HFFc6 (cell line): ENCODE measurements around the gene NIPAL3. TPM values are rescaled to one million over a fixed set of nuclear protein-coding genes. Genes with fewer than 3 reads are reported as not detected.

Experiments
- DNase-seq: peaks from one replicate; pipeline ENCODE4 v3.0.0-alpha.2; 2018
- H3K27ac Mint-ChIP-seq: 2 replicates; pipeline ENCODE4 v1.8.0; 2020; ENCODE audit warnings: mild to moderate bottlenecking, mixed read lengths
- H3K27me3 Mint-ChIP-seq: 2 replicates; pipeline ENCODE4 v1.8.0; 2021; ENCODE audit warnings: mild to moderate bottlenecking, moderate library complexity, mixed read lengths; ENCODE audit not compliant: insufficient read depth
- H3K36me3 Mint-ChIP-seq: 2 replicates; pipeline ENCODE4 v1.8.0; 2021; ENCODE audit warnings: low read depth, mixed read lengths
- H3K4me1 Mint-ChIP-seq: 2 replicates; pipeline ENCODE4 v1.8.0; 2020; ENCODE audit warnings: low read depth, mixed read lengths
- H3K4me3 Mint-ChIP-seq: 2 replicates; pipeline ENCODE4 v1.8.0; 2020; ENCODE audit warnings: mild to moderate bottlenecking, moderate library complexity, mixed read lengths
- H3K9me3 Mint-ChIP-seq: 2 replicates; pipeline ENCODE4 v1.8.0; 2020; ENCODE audit warnings: mild to moderate bottlenecking, mixed read lengths
- CTCF ChIP-seq: fragments of 200-600 bp; sonication (generic); IDR thresholded peaks from 2 replicates; pipeline ENCODE4 v1.5.0; 2021; ENCODE audit warnings: antibody characterized with exemption, mild to moderate bottlenecking
- total RNA-seq, 6 experiments: library from RNA; stranded (reverse); fragmentation: NEBNext Ultra II Directional; extraction: Animal tissue kit (Norgen Biotek cat#: 25700); gene quantifications; 2 replicates in 1 of 6; 3 replicates in 5 of 6; pipeline ENCODE4 v1.2.3, GENCODE V29; 2021

NIPAL3 gene
- total RNA-seq, 6 experiments from 2014 or later: 97.8 to 164 (median 107) TPM

DNA sequence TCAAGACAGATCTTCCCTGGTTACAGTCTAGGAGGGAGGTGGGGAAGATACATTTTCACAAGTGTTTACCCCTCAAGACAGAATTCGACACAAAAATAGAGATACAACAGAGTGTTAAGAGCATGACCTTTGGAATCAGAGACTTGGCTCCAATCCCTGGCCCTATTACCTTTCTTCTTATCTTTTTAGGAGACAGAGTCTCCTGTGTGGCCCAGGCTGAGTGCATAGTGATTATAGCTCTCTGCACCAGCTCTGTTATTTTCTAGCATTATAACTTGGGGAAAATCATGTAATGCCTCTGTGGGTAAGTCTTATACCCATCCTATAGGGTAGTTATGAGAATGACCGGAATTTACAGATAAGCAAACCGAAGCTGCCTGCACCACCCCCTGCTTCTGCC, 9.8 kb downstream of the NIPAL3 start:
- H3K4me1 Mint-ChIP-seq: no peaks in the 10 kb centered on the region; the same call in 1 of the 2 replicates
- peak overlapping the region; percentile 20; the same call in 1 of the 2 replicates for H3K27ac Mint-ChIP-seq
- TF ChIP-seq CTCF: no peak
- H3K9me3 Mint-ChIP-seq: no peaks in the 10 kb centered on the region
- H3K4me3 Mint-ChIP-seq: no peak overlapping the region
- DNase-seq: no peak
- H3K36me3 Mint-ChIP-seq: peaks cover 56% of the 10 kb centered on the region
- H3K27me3 Mint-ChIP-seq: no peaks in the 10 kb centered on the region

DNA sequence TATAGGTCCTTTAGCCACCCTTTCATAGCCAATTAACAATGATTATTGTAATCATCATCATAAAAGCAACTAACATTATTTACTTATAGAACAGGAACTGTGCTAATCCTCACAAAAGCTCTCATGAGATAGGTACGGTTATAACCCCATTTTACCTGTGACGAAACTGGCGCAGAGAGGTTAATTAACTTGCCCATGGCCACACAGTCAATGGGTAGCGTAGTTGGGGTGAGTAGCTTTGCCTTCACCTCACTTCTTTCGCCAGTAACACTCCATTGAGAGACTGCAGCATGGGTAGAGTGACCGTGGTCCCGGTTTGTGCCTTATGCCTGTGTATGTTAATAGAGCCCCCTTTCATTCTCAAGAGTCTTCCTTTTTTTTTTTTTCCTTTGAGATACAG, 10.3 kb downstream of the NIPAL3 start:
- Mint-ChIP-seq H3K27ac (no peak overlapping the region), H3K27me3 (no peaks in the 10 kb centered on the region), H3K4me1 (no peaks in the 10 kb centered on the region; the same call in 1 of the 2 replicates), H3K4me3 (no peak overlapping the region), H3K36me3 (peaks cover 55% of the 10 kb centered on the region), H3K9me3 (no peaks in the 10 kb centered on the region)
- no peak for TF ChIP-seq CTCF
- no peak for DNase-seq

DNA sequence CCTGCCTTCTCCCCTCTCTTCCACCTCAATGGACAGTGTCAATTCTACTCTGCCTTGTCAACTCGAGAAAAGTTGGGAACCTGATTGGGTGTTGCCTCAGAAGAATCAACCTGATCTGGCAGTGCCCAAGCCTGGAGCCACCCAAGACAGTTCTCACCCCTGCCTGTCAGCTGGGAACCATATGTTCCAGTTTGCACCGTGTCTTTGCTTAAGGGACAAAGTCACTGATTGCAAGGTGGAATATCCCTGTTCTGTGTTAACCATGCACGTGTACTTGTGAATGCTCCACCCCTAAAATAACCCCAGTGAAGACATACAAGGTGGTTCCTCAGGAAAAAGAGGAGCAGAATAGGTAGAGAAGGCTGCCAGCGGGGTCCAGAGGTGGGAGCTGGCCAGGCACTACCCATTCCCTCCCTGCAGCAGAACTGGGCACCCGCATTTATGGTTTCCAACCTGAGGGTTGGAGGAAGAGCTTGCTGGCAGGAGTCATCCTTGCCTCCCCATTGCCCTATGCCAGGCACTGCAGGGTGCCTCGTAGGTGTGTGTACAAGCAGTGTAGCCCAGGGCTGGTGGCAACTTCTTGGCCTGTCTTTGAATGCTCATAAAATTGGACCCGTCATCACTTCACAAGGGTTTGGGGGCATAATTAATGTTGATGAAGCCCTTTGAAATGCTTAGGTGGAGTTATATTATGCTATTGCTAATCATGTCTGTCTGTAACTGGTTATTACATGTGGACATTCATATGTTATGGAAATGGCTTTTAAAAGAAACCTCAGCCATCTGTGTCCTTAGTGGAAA, 11.3 kb downstream of the NIPAL3 start:
- Mint-ChIP-seq H3K36me3 (peaks cover 44% of the 10 kb centered on the region), H3K4me3 (no peak overlapping the region), H3K9me3 (no peaks in the 10 kb centered on the region), H3K27ac (no peak overlapping the region), H3K27me3 (no peaks in the 10 kb centered on the region; the same call in 1 of the 2 replicates), H3K4me1 (no peaks in the 10 kb centered on the region)
- TF ChIP-seq CTCF: no peak
- no peak for DNase-seq

DNA sequence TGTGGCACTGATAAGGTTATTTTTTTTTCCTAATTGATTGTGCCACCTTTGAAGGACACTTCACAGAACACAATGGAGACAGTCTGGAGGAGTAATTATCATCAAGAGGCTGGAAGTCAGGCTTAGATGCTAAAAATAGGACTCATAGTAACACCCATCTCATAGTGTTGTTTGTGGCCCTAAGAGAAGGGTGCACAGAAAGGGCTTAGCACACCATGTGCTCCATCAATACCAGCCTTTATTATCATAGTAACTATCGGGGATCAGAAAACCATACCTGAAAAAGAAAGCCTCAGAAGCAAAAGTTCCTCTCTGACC, 11.9 kb downstream of the NIPAL3 start:
- H3K36me3 Mint-ChIP-seq: peaks cover 39% of the 10 kb centered on the region
- no peaks in the 10 kb centered on the region for H3K4me1 Mint-ChIP-seq
- H3K27me3 Mint-ChIP-seq: no peaks in the 10 kb centered on the region; the same call in 1 of the 2 replicates
- H3K27ac Mint-ChIP-seq: no peak overlapping the region
- H3K9me3 Mint-ChIP-seq: no peaks in the 10 kb centered on the region
- no peak overlapping the region for H3K4me3 Mint-ChIP-seq
- no peak for TF ChIP-seq CTCF
- DNase-seq: no peak

GRCh38 chr1:24435782-24436365, 20.3 kb downstream of the NIPAL3 start:
- no peak for TF ChIP-seq CTCF
- no peak overlapping the region for H3K27ac Mint-ChIP-seq
- no peak for DNase-seq
- H3K27me3 Mint-ChIP-seq: no peaks in the 10 kb centered on the region; the same call in 1 of the 2 replicates
- H3K9me3 Mint-ChIP-seq: no peaks in the 10 kb centered on the region
- no peak overlapping the region for H3K4me3 Mint-ChIP-seq
- peaks cover 16% of the 10 kb centered on the region for H3K4me1 Mint-ChIP-seq
- peaks cover 26% of the 10 kb centered on the region for H3K36me3 Mint-ChIP-seq
